H1 (cell line): ENCODE measurements around the gene PTGIR. TPM values are rescaled to one million over a fixed set of nuclear protein-coding genes. Genes with fewer than 3 reads are reported as not detected.

Source experiments
- CTCF ChIA-PET: fragments of 300-600 bp; sonication (Branson Sonifier 250); formaldehyde crosslinking; loops from one replicate; lab custom pipeline; 2021; ENCODE audit not compliant: partially characterized antibody; lab: Charles Lee
- POLR2A ChIA-PET: fragments of 300-600 bp; sonication (Branson Sonifier 250); formaldehyde crosslinking; loops from one replicate; lab custom pipeline; 2021; ENCODE audit warnings: inconsistent platforms; ENCODE audit not compliant: partially characterized antibody; lab: Charles Lee
- DNase-seq, 2 experiments: peaks; one replicate each; pipeline versions ENCODE4 v3.0.0 to v3.0.0-alpha.2; 2010 to 2022; ENCODE audit warnings: low spot score in 2 of 2, low read depth in 1 of 2, mixed read lengths in 1 of 2
- FAIRE-seq: peaks from 2 replicates; lab custom pipeline; 2011; peaks lifted over from hg19 to GRCh38; lab: Jason Lieb, UNC
- H2AFZ ChIP-seq: 2 replicates; pipeline ENCODE4 v1.8.1; 2012; ENCODE audit warnings: low read length, inconsistent platforms
- H2AK5ac ChIP-seq: 2 replicates; pipeline ENCODE4 v1.6.1; 2013; ENCODE audit warnings: low read depth, low read length
- H2BK120ac ChIP-seq: replicated peaks from 2 replicates; pipeline ENCODE3; 2013; ENCODE audit warnings: low read depth, low read length, inconsistent platforms
- H2BK12ac ChIP-seq: 2 replicates; pipeline ENCODE4 v1.6.1; 2013; ENCODE audit warnings: low read depth, low read length
- H2BK15ac ChIP-seq: 2 replicates; pipeline ENCODE4 v1.6.1; 2013; ENCODE audit warnings: low read length
- H2BK20ac ChIP-seq: 2 replicates; pipeline ENCODE4 v1.6.1; 2013; ENCODE audit warnings: low read length
- H2BK5ac ChIP-seq: 2 replicates; pipeline ENCODE4 v1.6.1; 2013; ENCODE audit warnings: low read depth, low read length
- H3K14ac ChIP-seq: 2 replicates; pipeline ENCODE4 v1.6.1; 2013; ENCODE audit warnings: inconsistent platforms; ENCODE audit not compliant: insufficient read length
- H3K18ac ChIP-seq: 2 replicates; pipeline ENCODE4 v1.6.1; 2013; ENCODE audit warnings: low read length; ENCODE audit errors: extremely low read depth
- H3K23ac ChIP-seq: 2 replicates; pipeline ENCODE4 v1.6.1; 2013; ENCODE audit warnings: inconsistent platforms; ENCODE audit not compliant: insufficient read length
- H3K23me2 ChIP-seq: 2 replicates; pipeline ENCODE4 v1.6.1; 2013; ENCODE audit warnings: low read depth, low read length
- H3K27ac ChIP-seq: 2 replicates; pipeline ENCODE4 v1.6.1; 2011; ENCODE audit warnings: low read depth, low read length, inconsistent platforms
- H3K27me3 ChIP-seq, 4 experiments: replicated peaks in 1 of 4; 1 replicate in 1 of 4; 2 replicates in 3 of 4; pipeline versions ENCODE4 v1.6.1 to v1.8.1; 2011 to 2013; ENCODE audit warnings: low read length in 3 of 4, mild to moderate bottlenecking in 3 of 4, inconsistent platforms in 2 of 4, mixed read lengths in 2 of 4, moderate library complexity in 1 of 4; ENCODE audit not compliant: control insufficient read depth in 3 of 4, insufficient read depth in 3 of 4; ENCODE audit errors: extremely low read depth in 1 of 4
- H3K36me3 ChIP-seq, 4 experiments: 2 replicates each; pipeline versions ENCODE4 v1.6.1 to v1.8.1; 2011 to 2013; ENCODE audit warnings: mild to moderate bottlenecking in 4 of 4, low read length in 3 of 4, moderate library complexity in 2 of 4, control low read depth in 1 of 4, inconsistent platforms in 1 of 4; ENCODE audit not compliant: insufficient read depth in 4 of 4, control insufficient read depth in 2 of 4
- H3K4ac ChIP-seq: replicated peaks from 2 replicates; pipeline ENCODE3; 2013; ENCODE audit warnings: low read length, low read depth, mixed read lengths, inconsistent platforms; ENCODE audit not compliant: insufficient read length
- H3K4me1 ChIP-seq, 4 experiments: replicated peaks in 1 of 4; 1 replicate in 1 of 4; 2 replicates in 3 of 4; pipeline versions ENCODE4 v1.6.1 to v1.8.1; 2011 to 2013; ENCODE audit warnings: low read length in 3 of 4, inconsistent platforms in 2 of 4, mixed read lengths in 1 of 4; ENCODE audit not compliant: insufficient read depth in 4 of 4, control insufficient read depth in 3 of 4
- H3K4me2 ChIP-seq, 2 experiments: 2 replicates each; pipeline versions ENCODE4 v1.6.1 to v1.8.1; 2011 to 2013; ENCODE audit warnings: low read depth in 2 of 2, low read length in 2 of 2, control low read depth in 1 of 2, inconsistent platforms in 1 of 2, mild to moderate bottlenecking in 1 of 2; ENCODE audit not compliant: insufficient read depth in 1 of 2
- H3K4me3 ChIP-seq, 4 experiments: fragments of 200-600, 300-600 bp in 1 of 4; sonication (generic), shearing (Covaris generic), sonication (Bioruptor Twin) in 1 of 4; 2 replicates each; pipeline versions ENCODE4 v1.5.1 to v1.8.1; 2011 to 2016; ENCODE audit warnings: low read length in 4 of 4, low read depth in 3 of 4, control low read depth in 2 of 4, inconsistent platforms in 2 of 4, mild to moderate bottlenecking in 2 of 4, mixed read lengths in 1 of 4, moderate library complexity in 1 of 4; ENCODE audit not compliant: insufficient read depth in 2 of 4; ENCODE audit errors: extremely low read depth in 1 of 4
- H3K56ac ChIP-seq: replicated peaks from 2 replicates; pipeline ENCODE3; 2013; ENCODE audit warnings: low read depth, mild to moderate bottlenecking, mixed read lengths, low read length, inconsistent platforms; ENCODE audit not compliant: insufficient read length
- H3K79me1 ChIP-seq: 2 replicates; pipeline ENCODE4 v1.6.1; 2013; ENCODE audit warnings: low read depth, low read length, control low read depth
- H3K79me2 ChIP-seq, 2 experiments: 2 replicates each; pipeline versions ENCODE4 v1.6.1 to v1.8.1; 2012 to 2013; ENCODE audit warnings: low read length in 2 of 2, mild to moderate bottlenecking in 2 of 2, inconsistent platforms in 1 of 2; ENCODE audit not compliant: insufficient read depth in 2 of 2, control insufficient read depth in 1 of 2
- H3K9ac ChIP-seq, 4 experiments: replicated peaks in 1 of 4; 1 replicate in 1 of 4; 2 replicates in 3 of 4; pipeline versions ENCODE4 v1.6.1 to v1.8.1; 2011 to 2013; ENCODE audit warnings: low read depth in 3 of 4, low read length in 3 of 4, control low read depth in 2 of 4, mild to moderate bottlenecking in 2 of 4, moderate library complexity in 2 of 4, inconsistent platforms in 1 of 4; ENCODE audit errors: extremely low read depth in 1 of 4
- H3K9me3 ChIP-seq, 2 experiments: 2 replicates each; pipeline versions ENCODE4 v1.6.1 to v1.8.1; 2012 to 2013; ENCODE audit warnings: mild to moderate bottlenecking in 2 of 2, moderate library complexity in 2 of 2, control low read depth in 1 of 2, inconsistent platforms in 1 of 2, low read depth in 1 of 2, low read length in 1 of 2, mixed read lengths in 1 of 2; ENCODE audit not compliant: insufficient read depth in 2 of 2
- H4K20me1 ChIP-seq, 2 experiments: replicated peaks in 1 of 2; 2 replicates each; pipeline versions ENCODE3 to v1.8.1; 2011 to 2013; ENCODE audit warnings: inconsistent platforms in 2 of 2, low read length in 2 of 2, mild to moderate bottlenecking in 1 of 2; ENCODE audit not compliant: insufficient read depth in 2 of 2, control insufficient read depth in 1 of 2
- H4K5ac ChIP-seq: 2 replicates; pipeline ENCODE4 v1.6.1; 2013; ENCODE audit warnings: low read length, low read depth, mixed read lengths, inconsistent platforms; ENCODE audit not compliant: insufficient read length
- H4K8ac ChIP-seq: 2 replicates; pipeline ENCODE4 v1.8.0; 2013; ENCODE audit warnings: mild to moderate bottlenecking, moderate library complexity, low read length, inconsistent platforms; ENCODE audit not compliant: insufficient read depth; ENCODE audit errors: extremely low read depth
- H4K91ac ChIP-seq: replicated peaks from 2 replicates; pipeline ENCODE3; 2013; ENCODE audit warnings: low read length, mixed read lengths, inconsistent platforms; ENCODE audit not compliant: insufficient read length
- CHD1 ChIP-seq: IDR thresholded peaks from 2 replicates; pipeline ENCODE4 v1.6.1; 2012; ENCODE audit warnings: low read depth, low read length, improper control_type of control experiment
- CTCF ChIP-seq, 3 experiments: IDR thresholded peaks; 1 replicate in 2 of 3; 2 replicates in 1 of 3; pipeline versions ENCODE4 v1.5.1 to v1.6.1; 2011; ENCODE audit warnings: low read length in 3 of 3, mild to moderate bottlenecking in 3 of 3, inconsistent platforms in 2 of 3, low read depth in 1 of 3, moderate library complexity in 1 of 3; ENCODE audit not compliant: insufficient read depth in 1 of 3; ENCODE audit errors: control extremely low read depth in 1 of 3
- E2F6 ChIP-seq: IDR thresholded peaks from 2 replicates; pipeline ENCODE4 v1.6.1; 2012; ENCODE audit warnings: inconsistent platforms
- HDAC2 ChIP-seq, 2 experiments: fragments of 300-600 bp in 1 of 2; sonication (generic) in 1 of 2; IDR thresholded peaks; 2 replicates each; pipeline ENCODE4 v1.6.1; 2011 to 2012; ENCODE audit warnings: low read depth in 2 of 2, low read length in 2 of 2, mild to moderate bottlenecking in 2 of 2, moderate library complexity in 2 of 2, borderline replicate concordance in 1 of 2, inconsistent platforms in 1 of 2
- JUND ChIP-seq: IDR thresholded peaks from 2 replicates; pipeline ENCODE4 v1.6.1; 2011; ENCODE audit warnings: mild to moderate bottlenecking, improper control_type of control experiment, low read length
- KDM4A ChIP-seq: IDR thresholded peaks from one replicate; pipeline ENCODE4 v1.7.1; 2012; ENCODE audit warnings: low read depth, mild to moderate bottlenecking, moderate library complexity, low read length, inconsistent platforms; ENCODE audit not compliant: severe bottlenecking
- SIX5 ChIP-seq: IDR thresholded peaks from 2 replicates; pipeline ENCODE4 v1.6.1; 2011; ENCODE audit warnings: mild to moderate bottlenecking, low read depth, low read length
- SP4 ChIP-seq: IDR thresholded peaks from 2 replicates; pipeline ENCODE4 v1.6.1; 2012; ENCODE audit warnings: low read length, inconsistent platforms
- TAF7 ChIP-seq: optimal IDR thresholded peaks from 2 replicates; pipeline ENCODE3; 2011; ENCODE audit warnings: low read depth, mild to moderate bottlenecking, inconsistent platforms, low read length, moderate library complexity, borderline replicate concordance
- ZNF274 ChIP-seq: IDR thresholded peaks from 2 replicates; pipeline ENCODE4 v1.7.0; 2012; ENCODE audit warnings: low read length, borderline replicate concordance; ENCODE audit errors: extremely low read depth
- WGBS, 2 experiments: shearing (Covaris generic) in 1 of 2; methylation state at CpG; one replicate each; pipeline versions ENCODE4 v1.1.6 to v1.1.7; 2013 to 2015; ENCODE audit warnings: low lambda C conversion rate in 2 of 2, mixed read lengths in 2 of 2, inconsistent platforms in 1 of 2, low coverage in 1 of 2, missing lambda C conversion rate in 1 of 2; ENCODE audit not compliant: insufficient replicate concordance in 2 of 2, insufficient coverage in 1 of 2, insufficient read length in 1 of 2; ENCODE audit errors: extremely low coverage in 1 of 2, missing lambda C conversion rate in 1 of 2; 5-methylcytosine and 5-hydroxymethylcytosine counted together
- polyA plus RNA-seq, 7 experiments: library from polyadenylated mRNA; depleted of rRNA in 3 of 7; stranded (reverse) in 5 of 7; unstranded in 2 of 7; fragments of >200 nt in 5 of 7; fragments of 200-250 nt in 2 of 7; gene quantifications; 1 replicate in 5 of 7; 2 replicates in 1 of 7; 4 replicates in 1 of 7; pipeline versions ENCODE4 v1.2.1 to v1.2.3, GENCODE V29; 2011 to 2013; ENCODE audit warnings: missing spikeins in 2 of 7, mixed read lengths in 2 of 7
- total RNA-seq: library from RNA; stranded (reverse); fragmentation: NEBNext Ultra II Directional; extraction: Animal tissue kit (Norgen Biotek cat#: 25700); gene quantifications from 2 replicates; pipeline ENCODE4 v1.2.1, GENCODE V29; 2021

PTGIR gene
- total and polyA plus RNA-seq, 2 of the 8 experiments (the other 6 are each of a cell fraction or from before 2014, with no cell fraction given), result 0.15 TPM; not detected in 1

GRCh38 chr19:46622118-46622446 lies 2.8 kb downstream of the PTGIR start:
- Histone ChIP-seq H2AK5ac (no peak overlapping the region), H3K9ac (no peak overlapping the region), H2BK15ac (no peak overlapping the region), H3K23me2 (no peaks in the 10 kb centered on the region), H3K23ac (no peak overlapping the region), H2BK12ac (no peak overlapping the region), H3K79me1 (no peaks in the 10 kb centered on the region), H2BK5ac (no peak overlapping the region), H3K27me3 (no peaks in the 10 kb centered on the region), H3K27ac (no peak overlapping the region), H3K56ac (no peak overlapping the region), H3K4ac (no peak overlapping the region), H3K4me2 (no peak overlapping the region), H2BK20ac (no peak overlapping the region), H3K14ac (no peak overlapping the region), H3K9me3 (no peaks in the 10 kb centered on the region), H3K79me2 (no peaks in the 10 kb centered on the region), H3K36me3 (no peaks in the 10 kb centered on the region), H2BK120ac (no peak overlapping the region), H4K20me1 (no peaks in the 10 kb centered on the region), H2AFZ (no peak overlapping the region), H3K18ac (no peak overlapping the region), H4K91ac (no peak overlapping the region), H3K4me1 (peaks cover 0 to 10% (median 4%) of the 10 kb centered on the region in 4 experiments; a peak in 4 of 7 replicates), H3K4me3 (no peak overlapping the region), H4K5ac (no peak overlapping the region), H4K8ac (no peak overlapping the region)
- ChIA-PET POLR2A (interaction anchor here (1.9 to 2.6 kb wide), 2 partner anchors 9 to 15 kb away, joined by 7 to 10 read pairs; no protein-coding TSS in a partner anchor), CTCF (interaction anchor here (1.1 to 15.6 kb wide), 14 partner anchors 5 to 624 kb away, joined by 3 to 341 read pairs (median 4); partner anchors contain the start of genes DACT3 and PTGIR)
- no peak for DNase-seq
- no peak for FAIRE-seq
- 90% methylated on average over 7 of the region's 7 CpGs; no CpG with 5 or more reads in 1 of the 2 experiments for WGBS, 2 experiments
- TF ChIP-seq ZNF274 (no peak), SP4 (no peak), SIX5 (no peak), CTCF (IDR thresholded peaks at IDR 0.05; ENCODE audit: control extremely low read depth in 1 of 3, insufficient read depth in 1 of 3, low read depth in 1 of 3, low read length in 3 of 3) (no peak), CHD1 (no peak), TAF7 (no peak), JUND (no peak), HDAC2 (IDR thresholded peaks at IDR 0.05; ENCODE audit: borderline replicate concordance in 1 of 2, low read depth in 2 of 2, low read length in 2 of 2) (no peak), E2F6 (no peak), KDM4A (no peak)
